Measurements from ENCODE around the gene APBA2.
A peak's percentile ranks its signal among the peaks of the same experiment; 100 is the strongest.

APBA2 gene

GRCh38 chr15:29110176-29110575 lies 224.4 kb downstream of the APBA2 start:
- no peak for DNase-seq

GRCh38 chr15:29110733-29111132 lies 225.0 kb downstream of the APBA2 start:
- DNase-seq, result no peak

- DNase-seq, result no peak
Measured at GRCh38 chr15:29111705-29112281, 226.0 kb downstream of the APBA2 start.

GRCh38 chr15:29113336-29114220 lies 227.8 kb downstream of the APBA2 start:
- no peak for DNase-seq

- no peak for DNase-seq
Measured at GRCh38 chr15:29114221-29115092, 228.7 kb downstream of the APBA2 start.

GRCh38 chr15:29115093-29115991 lies 229.6 kb downstream of the APBA2 start:
- peak; percentile 32 for DNase-seq

- DNase-seq, result no peak
Measured at GRCh38 chr15:29116970-29117700, 231.4 kb downstream of the APBA2 start.

- no peak for DNase-seq
Measured at GRCh38 chr15:29117778-29118177, 232.0 kb downstream of the APBA2 start.

GRCh38 chr15:29119847-29120246 lies 234.1 kb downstream of the APBA2 start:
- DNase-seq, result no peak

GRCh38 chr15:29120593-29121368 lies 235.0 kb downstream of the APBA2 start:
- DNase-seq, result no peak

GRCh38 chr15:29121369-29121656 lies 235.5 kb downstream of the APBA2 start:
- DNase-seq, result no peak

- no peak for DNase-seq
Measured at GRCh38 chr15:29121907-29122306, 236.1 kb downstream of the APBA2 start.

- DNase-seq, result no peak
Measured at GRCh38 chr15:29122506-29122905, 236.7 kb downstream of the APBA2 start.

GRCh38 chr15:29123171-29123570 lies 237.4 kb downstream of the APBA2 start:
- DNase-seq, result no peak

GRCh38 chr15:29123991-29124390 lies 238.2 kb downstream of the APBA2 start:
- DNase-seq, result no peak

- no peak for DNase-seq
Measured at GRCh38 chr15:29124581-29125381, 239.0 kb downstream of the APBA2 start.

GRCh38 chr15:29125382-29126207 lies 239.8 kb downstream of the APBA2 start:
- DNase-seq, result no peak

GRCh38 chr15:29126208-29126536 lies 240.4 kb downstream of the APBA2 start:
- no peak for DNase-seq

- DNase-seq, result no peak
Measured at GRCh38 chr15:29126821-29127461, 241.2 kb downstream of the APBA2 start.

Data from stimulated activated CD4-positive, alpha-beta T cell treated with anti-CD3 and anti-CD28 coated beads, Interleukin-15, amount 100 ng/mL, for 24 hours (primary cell).